ENCODE data around the gene OR52E4.

OR52E4 gene

GRCh38 chr11:5910540-5910939 is 30.1 kb downstream of the OR52E4 start (continued):
- TF ChIP-seq PRDM6 (tag by site-specific recombination; IDR thresholded peaks at IDR 0.05) = no peak

GRCh38 chr11:5922749-5923426 is 42.5 kb downstream of the OR52E4 start:
- Histone ChIP-seq H3K4me1 (ENCODE audit: control insufficient read depth, insufficient read depth, low read length) (no peaks in the 10 kb centered on the region), H3K27ac (ENCODE audit: extremely low read depth, low read depth, low read length) (no peak overlapping the region), H3K36me3 (ENCODE audit: control insufficient read depth in 2 of 2, insufficient read depth in 1 of 2, low read length in 2 of 2) (no peaks in the 10 kb centered on the region), H3K9me3 (ENCODE audit: control insufficient read depth, insufficient read depth, low read depth, low read length) (no peaks in the 10 kb centered on the region), H3K4me3 (ENCODE audit: low read depth, low read length) (no peak overlapping the region)
- ChIA-PET POLR2A (no interaction called here), CTCF (interaction anchor here (0.6 kb wide), 1 partner anchor 760 kb away, joined by 3 read pairs; the partner anchor contains the start of gene MRPL17)
- TF ChIP-seq BCL6B (tag by site-specific recombination; IDR thresholded peaks at IDR 0.05) (no peak), ZNF132 (tag by site-specific recombination; IDR thresholded peaks at IDR 0.05; ENCODE audit: borderline replicate concordance) (no peak), SALL2 (tag by site-specific recombination; IDR thresholded peaks at IDR 0.05; ENCODE audit: borderline replicate concordance) (no peak), ZNF555 (tag by site-specific recombination; conservative IDR thresholded peaks at IDR 0.05) (no peak), HOXC10 (CRISPR knock-in tag; IDR thresholded peaks at IDR 0.05) (no peak), ZNF830 (tag by site-specific recombination; IDR thresholded peaks at IDR 0.05; ENCODE audit: low read depth) (no peak), KLF7 (tag by site-specific recombination; IDR thresholded peaks at IDR 0.05; ENCODE audit: borderline replicate concordance) (no peak), ZNF623 (tag by site-specific recombination; IDR thresholded peaks at IDR 0.05) (no peak), CTCF (tag by site-specific recombination; IDR thresholded peaks at IDR 0.05) (no peak), ZNF169 (tag by site-specific recombination; IDR thresholded peaks at IDR 0.05) (no peak)

GRCh38 chr11:5923427-5923776 is 43.0 kb downstream of the OR52E4 start:
- H3K36me3 ChIP-seq (ENCODE audit: control insufficient read depth in 2 of 2, insufficient read depth in 1 of 2, low read length in 2 of 2) = no peaks in the 10 kb centered on the region
- no peak overlapping the region for H3K4me3 ChIP-seq (ENCODE audit: low read depth, low read length)
- CTCF ChIA-PET = interaction anchor here (0.6 kb wide), 1 partner anchor 760 kb away, joined by 3 read pairs; the partner anchor contains the start of gene MRPL17
- no peaks in the 10 kb centered on the region for H3K4me1 ChIP-seq (ENCODE audit: control insufficient read depth, insufficient read depth, low read length)
- no peak for TF ChIP-seq ZNF302 (tag by site-specific recombination; IDR thresholded peaks at IDR 0.05; ENCODE audit: low read depth)
- no peak for TF ChIP-seq SP2 (tag by site-specific recombination; IDR thresholded peaks at IDR 0.05)
- TF ChIP-seq KLF1 (tag by site-specific recombination; IDR thresholded peaks at IDR 0.05) = no peak
- no peak for TF ChIP-seq ZNF514 (tag by site-specific recombination; IDR thresholded peaks at IDR 0.05)
- no peak for TF ChIP-seq ZNF626 (tag by site-specific recombination; IDR thresholded peaks at IDR 0.05)
- TF ChIP-seq ZNF335 (tag by site-specific recombination; conservative IDR thresholded peaks at IDR 0.05) = no peak
- no peak for TF ChIP-seq ZNF639 (tag by site-specific recombination; IDR thresholded peaks at IDR 0.05)
- TF ChIP-seq SALL2 (tag by site-specific recombination; IDR thresholded peaks at IDR 0.05; ENCODE audit: borderline replicate concordance) = no peak
- no peak for TF ChIP-seq ZNF16 (tag by site-specific recombination; IDR thresholded peaks at IDR 0.05; ENCODE audit: low read depth)
- TF ChIP-seq ZNF792 (tag by site-specific recombination; IDR thresholded peaks at IDR 0.05) = no peak
- TF ChIP-seq SCRT2 (tag by site-specific recombination; IDR thresholded peaks at IDR 0.05) = no peak
- TF ChIP-seq YY1 (tag by site-specific recombination; IDR thresholded peaks at IDR 0.05) = no peak
- TF ChIP-seq ZBTB17 (tag by site-specific recombination; IDR thresholded peaks at IDR 0.05) = no peak
- TF ChIP-seq ZNF704 (tag by site-specific recombination; IDR thresholded peaks at IDR 0.05) = no peak
- no peak for TF ChIP-seq ZBTB26 (tag by site-specific recombination; optimal IDR thresholded peaks at IDR 0.05)
- no peak for TF ChIP-seq ZIC2 (tag by site-specific recombination; IDR thresholded peaks at IDR 0.05)
- no peaks in the 10 kb centered on the region for H3K9me3 ChIP-seq (ENCODE audit: control insufficient read depth, insufficient read depth, low read depth, low read length)
- POLR2A ChIA-PET = no interaction called here
- H3K27ac ChIP-seq (ENCODE audit: extremely low read depth, low read depth, low read length) = no peak overlapping the region

Data from HEK293 (cell line).